ENCODE results near the gene PPP2R3A. TPM values are rescaled to one million over a fixed set of nuclear protein-coding genes. Genes with fewer than 3 reads are reported as not detected.

Gene PPP2R3A
- total and polyA plus RNA-seq, 9 of the 15 experiments (the other 6 are each of a cell fraction or from before 2014, with no cell fraction given) = 0.10 to 0.50 (median 0.24) TPM

DNA sequence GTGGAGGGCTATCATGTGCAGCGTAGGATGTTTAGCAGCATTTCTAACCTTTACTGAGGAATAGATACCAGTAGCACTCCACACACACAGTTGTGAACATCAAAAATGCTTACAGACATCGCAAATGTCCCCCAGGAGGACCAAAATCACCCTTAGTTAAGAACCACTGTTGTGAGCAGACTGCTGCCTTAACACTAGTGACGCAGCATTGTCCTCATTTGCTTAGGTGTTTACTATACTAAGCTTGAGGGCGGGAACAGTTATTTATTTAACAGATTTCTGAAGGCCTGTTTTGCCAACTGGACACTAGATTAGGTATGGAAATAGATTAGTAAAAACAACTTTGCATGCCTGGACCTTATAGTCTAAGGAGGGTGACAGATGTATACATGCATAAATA lies 2.3 kb downstream of the PPP2R3A start:
- Histone ChIP-seq H3K4me2 (ENCODE audit: insufficient read depth, low read length) (no peak overlapping the region), H3K4me1 (replicated peaks in 1 of 2; ENCODE audit: control insufficient read depth in 2 of 2, insufficient read depth in 2 of 2, low read length in 2 of 2) (peaks cover 0 to 7% of the 10 kb centered on the region in 2 experiments; a peak in 2 of 5 replicates), H3K27ac (ENCODE audit: extremely low read depth, low read depth, low read length) (no peak overlapping the region), H3K27me3 (ENCODE audit: control insufficient read depth in 2 of 2, insufficient read depth in 2 of 2, low read length in 2 of 2) (no peaks in the 10 kb centered on the region), H3K79me2 (ENCODE audit: control insufficient read depth, insufficient read depth, low read length) (no peaks in the 10 kb centered on the region), H2AFZ (ENCODE audit: low read depth, low read length) (no peak overlapping the region), H3K4me3 (no peak overlapping the region), H4K20me1 (replicated peaks; ENCODE audit: control insufficient read depth, insufficient read depth, low read length) (no peaks in the 10 kb centered on the region), H3K36me3 (ENCODE audit: control insufficient read depth, insufficient read depth, low read length) (no peaks in the 10 kb centered on the region), H3K9me1 (ENCODE audit: control insufficient read depth, insufficient read depth, low read length) (no peaks in the 10 kb centered on the region), H3K9me3 (replicated peaks; ENCODE audit: control insufficient read depth, insufficient read depth, low read depth, low read length) (no peaks in the 10 kb centered on the region), H3K9ac (ENCODE audit: insufficient read depth in 1 of 2, low read depth in 2 of 2, low read length in 2 of 2) (no peak overlapping the region)
- WGBS (ENCODE audit: insufficient coverage, low coverage, missing lambda C conversion rate) = 21% methylated on average over 4 of the region's 4 CpGs
- intact Hi-C loops (cut with micrococcal nuclease) (no loop called here), in situ Hi-C loops (cut with MboI) (no loop called here)
- no TSS peak for BruUV-seq (replicated peaks)
- no peak for TF ChIP-seq TEAD1 (CRISPR knock-in tag; IDR thresholded peaks at IDR 0.05)
- TF ChIP-seq ZNF444 (CRISPR knock-in tag; IDR thresholded peaks at IDR 0.05) = no peak
- no peak for TF ChIP-seq HNRNPL (IDR thresholded peaks at IDR 0.05; ENCODE audit: low read depth, low read length)
- TF ChIP-seq, protein P1, sequence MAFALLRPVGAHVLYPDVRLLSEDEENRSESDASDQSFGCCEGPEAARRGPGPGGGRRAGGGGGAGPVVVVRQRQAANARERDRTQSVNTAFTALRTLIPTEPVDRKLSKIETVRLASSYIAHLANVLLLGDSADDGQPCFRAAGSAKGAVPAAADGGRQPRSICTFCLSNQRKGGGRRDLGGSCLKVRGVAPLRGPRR (CRISPR knock-in tag; IDR thresholded peaks at IDR 0.05) = no peak
- TF ChIP-seq ZBTB17 (CRISPR knock-in tag; IDR thresholded peaks at IDR 0.05) = no peak
- TF ChIP-seq HSF4 (CRISPR knock-in tag; IDR thresholded peaks at IDR 0.05; ENCODE audit: borderline replicate concordance) = no peak
- no peak for TF ChIP-seq GABPB1 (CRISPR knock-in tag; IDR thresholded peaks at IDR 0.05)
- TF ChIP-seq MTF1 (CRISPR knock-in tag; IDR thresholded peaks at IDR 0.05; ENCODE audit: borderline replicate concordance) = no peak
- TF ChIP-seq KLF6 (CRISPR knock-in tag; IDR thresholded peaks at IDR 0.05; ENCODE audit: borderline replicate concordance) = no peak
- no peak for TF ChIP-seq CBX3 (IDR thresholded peaks at IDR 0.05; ENCODE audit: borderline replicate concordance in 1 of 2, low read length in 2 of 2)
- TF ChIP-seq ZNF589 (CRISPR knock-in tag; IDR thresholded peaks at IDR 0.05; ENCODE audit: low read depth) = no peak
- CTCF ChIA-PET (ENCODE audit: low intra/inter-chr PET ratio) = no interaction called here
- ATAC-seq = no peak
- FAIRE-seq = no peak
- DNase-seq (ENCODE audit: extremely low read depth in 1 of 4, low spot score in 3 of 4) = no peak
- POLR2A ChIA-PET = no interaction called here

Measured in K562 (cell line).